Right lobe of liver (tissue), 6 donors: ENCODE measurements around the gene OSBPL2. TPM values are rescaled to one million over a fixed set of nuclear protein-coding genes. Genes with fewer than 3 reads are reported as not detected.
A peak's percentile ranks its signal among the peaks of the same experiment; 100 is the strongest.

Experiments used
- ATAC-seq, 4 donors: fragments of 200-7000 bp; cut with Tn5 transposase; one replicate each; pipeline ENCODE4 v1.9.1; 2020; ENCODE audit warnings: mild to moderate bottlenecking in 4 of 4, moderate library complexity in 4 of 4
- DNase-seq, 3 donors: peaks; one replicate each; pipeline ENCODE4 v3.0.0-alpha.2; 2020
- H3K27ac ChIP-seq, 3 donors: fragments of 200-600 bp; one replicate each; pipeline ENCODE4 v1.8.0; 2022
- H3K27me3 ChIP-seq, 2 donors: fragments of 200-600 bp; one replicate each; pipeline ENCODE4 v1.8.0; 2022
- H3K36me3 ChIP-seq, 4 donors: fragments of 200-600 bp; sonication (generic) in 1 of 4; one replicate each; pipeline versions ENCODE4 v1.5.1 to v1.8.0; 2017 to 2022; ENCODE audit warnings: control low read depth in 1 of 4
- H3K4me1 ChIP-seq, 4 donors: fragments of 200-600 bp; sonication (generic) in 1 of 4; one replicate each; pipeline versions ENCODE4 v1.5.1 to v1.8.0; 2017 to 2022; ENCODE audit warnings: control low read depth in 1 of 4
- H3K4me3 ChIP-seq, 3 donors: fragments of 200-600 bp; one replicate each; pipeline ENCODE4 v1.8.0; 2022
- H3K9me3 ChIP-seq, 4 donors: fragments of 200-600 bp; sonication (generic) in 1 of 4; one replicate each; pipeline versions ENCODE4 v1.5.1 to v1.8.0; 2017 to 2022; ENCODE audit warnings: control low read depth in 1 of 4
- POLR2A ChIP-seq: fragments of 450-650 bp; IDR thresholded peaks from one replicate; pipeline ENCODE4 v1.6.1; 2017; ENCODE audit warnings: antibody characterized with exemption, mild to moderate bottlenecking
- WGBS: methylation state at CpG from one replicate; pipeline ENCODE4 v1.1.6; 2018; ENCODE audit warnings: low coverage, low lambda C conversion rate; ENCODE audit not compliant: insufficient coverage; ENCODE audit errors: missing lambda C conversion rate; 5-methylcytosine and 5-hydroxymethylcytosine counted together
- intact Hi-C, 2 donors: fragments of 100-400 bp; cut with DNase I; formaldehyde crosslinking; loops; one replicate each; pipeline versions ENCODE4 v1.11.2 to v1.14.1; 2022
- total RNA-seq, 6 experiments: library from RNA; depleted of rRNA in 2 of 6; stranded (reverse); fragments of >200 nt in 2 of 6; fragmentation: NEBNext Ultra II Directional in 3 of 6; extraction: Animal tissue kit (Norgen Biotek cat#: 25700) in 3 of 6; gene quantifications; one replicate each; pipeline versions ENCODE4 v1.1.0 to v1.2.4, GENCODE V29; 2016 to 2023
- TF ChIP-seq, protein P1 (sequence below), 4 donors: fragments of 200-600 bp in 3 of 4; fragments of 450-650 bp in 1 of 4; IDR thresholded peaks; one replicate each; pipeline versions ENCODE4 v1.5.1 to v1.8.0; 2016 to 2022; ENCODE audit warnings: antibody characterized with exemption in 4 of 4, mild to moderate bottlenecking in 2 of 4
- donor health status: DM: no; HTN: yes; CAD: no.
- donor health status: DM: no; HTN: no; CAD: no.
- donor health status: DM: no; HTN: no; CAD: no.
- donor health status: DM: no; HTN: yes; CAD: no.
- donor health status: DM: no; HTN: yes; CAD: no.

Gene OSBPL2
- total RNA-seq, 6 experiments from 2014 or later = 15.6 to 27.8 (median 21.2) TPM

DNA sequence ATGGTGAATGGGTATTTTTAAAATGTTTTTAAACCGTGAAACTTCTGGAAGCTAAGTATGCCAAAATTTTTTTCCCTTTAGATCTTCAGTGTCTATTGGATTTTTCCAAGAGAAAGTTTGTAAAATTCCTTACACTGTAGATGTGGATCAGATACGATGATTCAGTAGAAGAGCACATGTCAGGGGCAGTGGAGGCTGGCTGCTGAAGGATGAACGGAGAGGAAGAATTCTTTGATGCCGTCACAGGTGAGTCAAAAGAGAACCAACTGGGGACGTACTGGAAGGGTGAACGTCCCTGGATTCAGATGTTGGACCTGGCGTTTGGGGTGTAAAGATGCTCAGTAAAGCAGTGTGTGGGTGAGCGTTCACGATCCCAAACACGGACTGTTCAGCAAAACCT is 17.7 kb downstream of the OSBPL2 start:
- no peak for ATAC-seq
- 93% methylated on average over 10 of the region's 10 CpGs for WGBS
- Histone ChIP-seq H3K4me3 (no peak overlapping the region), H3K27ac (no peak overlapping the region), H3K27me3 (no peaks in the 10 kb centered on the region), H3K36me3 (peaks cover 0 to 19% (median 0%) of the 10 kb centered on the region in 4 donors), H3K9me3 (no peaks in the 10 kb centered on the region), H3K4me1 (no peaks in the 10 kb centered on the region)
- no peak for DNase-seq
- TF ChIP-seq POLR2A = no peak
- TF ChIP-seq, protein P1, sequence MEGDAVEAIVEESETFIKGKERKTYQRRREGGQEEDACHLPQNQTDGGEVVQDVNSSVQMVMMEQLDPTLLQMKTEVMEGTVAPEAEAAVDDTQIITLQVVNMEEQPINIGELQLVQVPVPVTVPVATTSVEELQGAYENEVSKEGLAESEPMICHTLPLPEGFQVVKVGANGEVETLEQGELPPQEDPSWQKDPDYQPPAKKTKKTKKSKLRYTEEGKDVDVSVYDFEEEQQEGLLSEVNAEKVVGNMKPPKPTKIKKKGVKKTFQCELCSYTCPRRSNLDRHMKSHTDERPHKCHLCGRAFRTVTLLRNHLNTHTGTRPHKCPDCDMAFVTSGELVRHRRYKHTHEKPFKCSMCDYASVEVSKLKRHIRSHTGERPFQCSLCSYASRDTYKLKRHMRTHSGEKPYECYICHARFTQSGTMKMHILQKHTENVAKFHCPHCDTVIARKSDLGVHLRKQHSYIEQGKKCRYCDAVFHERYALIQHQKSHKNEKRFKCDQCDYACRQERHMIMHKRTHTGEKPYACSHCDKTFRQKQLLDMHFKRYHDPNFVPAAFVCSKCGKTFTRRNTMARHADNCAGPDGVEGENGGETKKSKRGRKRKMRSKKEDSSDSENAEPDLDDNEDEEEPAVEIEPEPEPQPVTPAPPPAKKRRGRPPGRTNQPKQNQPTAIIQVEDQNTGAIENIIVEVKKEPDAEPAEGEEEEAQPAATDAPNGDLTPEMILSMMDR (IDR thresholded peaks at IDR 0.05) = no peak
- intact Hi-C loops = no loop called here

DNA sequence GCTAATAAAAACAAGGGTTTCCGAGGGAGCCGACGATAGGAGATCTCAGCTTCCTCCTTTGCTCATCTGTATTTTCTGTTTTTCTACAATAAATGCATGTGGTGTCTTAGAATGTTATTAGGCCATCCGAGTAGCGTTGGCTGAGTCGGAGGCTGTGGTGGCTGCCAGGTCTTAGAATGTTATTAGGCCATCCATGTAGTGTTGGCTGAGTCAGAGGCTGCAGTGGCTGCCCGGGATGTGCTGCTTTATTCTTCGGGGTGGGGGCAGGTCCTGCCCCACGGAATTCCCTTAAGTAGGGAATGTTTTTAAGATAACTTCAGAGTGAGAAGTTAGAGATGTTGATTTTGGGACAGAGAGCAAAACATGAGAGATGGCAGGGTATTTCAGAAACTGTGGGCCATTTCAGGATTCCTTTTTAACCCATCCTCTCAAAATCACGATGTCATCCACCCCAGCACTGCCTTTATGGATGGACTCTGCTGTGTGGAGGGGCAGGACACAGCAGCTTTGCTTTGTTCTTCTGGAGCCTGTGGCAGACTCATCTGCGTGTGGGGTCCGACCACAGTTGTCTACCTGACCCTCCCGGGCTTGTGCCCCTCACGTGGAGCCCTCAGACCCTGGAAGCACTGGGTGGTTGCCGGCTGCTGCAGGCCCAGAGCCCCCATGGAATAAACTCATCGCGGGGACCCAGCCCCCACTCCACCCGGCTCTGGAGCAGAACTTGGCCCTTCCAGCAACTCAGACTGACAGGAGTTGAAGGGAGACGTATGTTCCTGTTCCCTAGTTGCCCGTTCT is 20.4 kb downstream of the OSBPL2 start:
- H3K27ac ChIP-seq = no peak overlapping the region
- ATAC-seq (no peak), DNase-seq (no peak)
- TF ChIP-seq, protein P1 (IDR thresholded peaks at IDR 0.05) = no peak
- TF ChIP-seq POLR2A = no peak
- peaks cover 0 to 34% (median 4%) of the 10 kb centered on the region in 4 donors for H3K36me3 ChIP-seq
- H3K9me3 ChIP-seq = no peaks in the 10 kb centered on the region
- H3K4me1 ChIP-seq = no peaks in the 10 kb centered on the region
- intact Hi-C loops = no loop called here
- no peaks in the 10 kb centered on the region for H3K27me3 ChIP-seq
- 69% methylated on average over 8 of the region's 20 CpGs for WGBS
- no peak overlapping the region for H3K4me3 ChIP-seq

DNA sequence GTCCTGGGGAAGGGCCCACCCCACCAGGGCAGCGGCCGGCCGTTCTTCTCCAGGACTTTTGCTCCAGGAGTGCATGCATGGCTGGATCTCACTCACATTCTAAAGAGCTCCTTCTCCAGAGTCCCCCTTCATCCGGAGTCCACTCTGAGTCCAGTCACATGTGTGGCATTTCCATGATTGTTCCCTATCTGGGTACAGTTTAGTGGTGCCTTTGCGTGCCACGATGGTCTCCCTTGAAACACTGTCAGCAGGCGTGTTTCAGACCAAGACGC is 20.9 kb downstream of the OSBPL2 start:
- no peak for ATAC-seq
- Histone ChIP-seq H3K9me3 (no peaks in the 10 kb centered on the region), H3K27me3 (no peaks in the 10 kb centered on the region), H3K36me3 (peaks cover 0 to 34% (median 4%) of the 10 kb centered on the region in 4 donors), H3K4me3 (no peak overlapping the region), H3K27ac (no peak overlapping the region), H3K4me1 (no peaks in the 10 kb centered on the region)
- WGBS = 89% methylated on average over 7 of the region's 8 CpGs
- intact Hi-C loops = no loop called here
- DNase-seq = no peak
- TF ChIP-seq, protein P1 (IDR thresholded peaks at IDR 0.05) = no peak
- TF ChIP-seq POLR2A = no peak

DNA sequence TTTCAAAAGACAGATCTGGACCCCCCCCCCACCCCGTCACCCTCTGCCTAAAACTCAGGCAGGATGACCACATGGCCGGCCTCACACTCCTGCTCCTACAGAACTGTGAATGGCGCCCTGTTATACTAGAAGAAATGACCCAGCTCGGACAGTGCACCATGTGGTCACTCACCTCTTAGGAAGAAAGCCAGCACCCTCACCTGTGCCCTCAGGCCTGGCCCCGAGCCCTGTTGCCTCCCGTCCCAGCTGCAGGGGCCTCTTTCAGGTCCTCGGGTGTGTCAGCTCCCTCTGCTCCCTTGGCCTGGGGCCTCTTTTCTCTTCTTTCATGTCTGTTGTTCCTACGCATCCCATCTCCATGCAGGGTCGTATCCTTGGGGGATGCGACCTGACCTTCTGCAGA is 23.7 kb downstream of the OSBPL2 start:
- H3K9me3 ChIP-seq = no peaks in the 10 kb centered on the region
- H3K36me3 ChIP-seq = peaks cover 0 to 35% (median 4%) of the 10 kb centered on the region in 4 donors
- DNase-seq (no peak), ATAC-seq (peak in 2 of 4 donors; percentile 16 to 34)
- H3K27ac ChIP-seq = no peak overlapping the region
- H3K27me3 ChIP-seq = no peaks in the 10 kb centered on the region
- no peaks in the 10 kb centered on the region for H3K4me1 ChIP-seq
- no peak for TF ChIP-seq POLR2A
- TF ChIP-seq, protein P1 (IDR thresholded peaks at IDR 0.05) = no peak
- 63% methylated on average over 5 of the region's 10 CpGs for WGBS
- no peak overlapping the region for H3K4me3 ChIP-seq
- intact Hi-C loops = no loop called here
